SIG-M5 (cell line): ENCODE data around the gene ACSL3.
"Not testable (repeated sequence)": the region's sequence is repeated elsewhere in the genome, so short reads cannot be mapped to it uniquely, and the experiment has no call there.

Source experiments
- DNase-seq: peaks from one replicate; lab custom pipeline; 2025; lab: John Stamatoyannopoulos, UW

The ACSL3 gene

GRCh38 chr2:222851956-222852617, 8.7 kb upstream of the ACSL3 start:
- DNase-seq: no peak

GRCh38 chr2:222854773-222855700, 5.8 kb upstream of the ACSL3 start:
- no peak for DNase-seq

DNA sequence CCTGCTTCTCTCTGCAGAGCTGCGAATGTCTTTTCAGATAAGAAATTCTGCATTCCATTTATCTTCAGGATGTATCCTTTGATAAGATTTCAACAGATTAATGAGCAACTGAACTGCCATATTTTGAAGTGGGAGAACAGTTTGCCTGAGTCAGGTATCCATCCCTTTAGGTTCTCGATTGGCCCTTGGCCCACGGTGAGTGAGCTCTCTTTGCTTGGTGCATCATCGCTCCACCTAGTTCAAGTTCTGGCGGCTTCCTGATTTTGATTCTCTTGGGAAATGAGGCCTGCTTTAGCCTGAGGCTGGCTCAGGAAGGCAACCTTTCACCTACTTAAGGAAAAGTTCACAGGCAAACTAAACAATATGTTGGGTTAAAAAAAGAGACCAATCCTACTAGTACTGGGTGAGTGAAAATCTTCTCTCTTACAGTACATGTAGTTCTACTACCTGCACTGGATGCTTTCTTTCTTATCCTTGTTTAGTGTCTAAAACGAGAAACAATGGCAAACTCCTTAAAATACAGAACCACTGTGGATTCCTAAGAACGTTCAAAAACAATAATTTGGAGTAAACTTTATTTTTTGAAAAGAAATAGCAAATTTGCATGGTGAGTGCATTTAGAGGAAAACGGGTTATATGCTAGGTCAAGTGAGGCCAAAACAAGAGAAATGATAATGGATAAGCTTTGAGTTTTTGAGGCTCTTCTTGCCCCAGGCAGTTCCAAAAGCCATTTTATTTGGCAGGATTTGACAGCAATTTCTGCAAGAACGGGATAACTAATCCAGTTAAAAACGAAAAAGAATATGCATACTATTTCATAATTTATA, 837 bp upstream of the ACSL3 start:
- DNase-seq: no peak

GRCh38 chr2:222861411-222862105, 722 bp downstream of the ACSL3 start:
- DNase-seq: no peak

DNA sequence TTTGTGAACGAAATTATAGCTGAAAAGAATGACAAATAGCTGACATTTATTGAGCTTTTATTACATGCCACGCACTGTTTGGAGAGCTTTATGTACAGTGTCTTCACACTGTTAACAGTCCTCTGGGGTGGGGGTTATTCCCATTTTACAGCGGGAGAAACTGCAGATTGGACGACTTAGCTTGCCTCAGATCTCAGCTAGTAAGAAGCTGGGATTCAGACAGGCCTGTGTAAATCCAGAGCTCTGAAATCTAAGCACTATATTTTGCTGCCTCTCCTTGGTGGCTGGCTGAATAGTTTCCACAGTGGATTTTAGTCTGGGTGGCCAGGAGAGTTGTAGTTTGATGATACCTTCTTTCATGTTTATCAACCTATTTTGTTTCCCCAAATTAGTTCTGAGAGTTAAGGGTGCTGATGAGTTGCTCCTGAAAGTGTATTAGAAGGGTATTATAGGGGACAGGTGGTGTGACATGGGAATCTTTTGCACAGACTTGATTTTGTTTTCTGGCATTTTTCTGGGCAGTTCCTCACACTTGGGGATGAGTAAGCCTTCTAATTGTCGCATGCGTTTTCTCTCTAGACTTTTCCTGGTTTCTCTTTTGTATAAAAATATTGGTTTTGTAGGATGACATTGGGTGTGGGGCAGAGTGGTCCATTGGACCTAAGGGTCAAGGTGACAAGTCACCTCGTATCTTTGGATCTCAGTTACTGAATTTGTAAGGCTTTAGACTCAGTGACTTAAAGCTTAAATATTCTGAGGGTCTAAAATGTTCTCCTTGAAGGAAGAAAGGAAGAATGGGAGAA, 1.5 kb downstream of the ACSL3 start:
- no peak for DNase-seq

DNA sequence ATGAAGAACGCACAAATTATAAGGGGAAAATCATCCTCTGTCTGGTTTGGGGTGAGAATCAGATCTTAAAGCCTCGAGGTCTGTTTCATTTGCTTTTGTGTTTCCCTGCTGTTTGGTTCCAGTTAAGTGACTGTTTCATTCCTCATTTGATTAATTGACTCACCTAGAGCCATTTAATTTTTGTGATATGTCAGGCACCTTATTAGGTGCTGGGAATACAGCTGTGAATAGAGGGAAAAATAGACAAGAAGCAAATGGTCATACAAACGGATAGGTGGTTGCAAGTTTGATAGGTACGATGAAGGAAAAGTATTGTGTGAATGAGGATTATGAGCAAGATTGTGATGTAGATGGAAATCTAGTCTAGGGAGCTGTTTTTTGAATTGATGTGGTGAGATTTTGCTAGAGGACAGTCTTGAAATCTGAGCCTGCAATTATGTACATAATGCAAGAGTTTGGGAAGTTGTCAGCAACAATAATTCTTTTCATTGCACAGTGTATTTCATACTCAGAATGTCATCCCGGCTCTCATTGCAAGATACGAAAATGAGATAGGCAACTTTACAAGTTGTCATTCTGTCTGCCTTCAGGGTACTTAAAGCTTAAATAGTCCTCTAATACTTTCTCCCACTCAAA, 2.2 kb downstream of the ACSL3 start:
- DNase-seq: no peak

DNA sequence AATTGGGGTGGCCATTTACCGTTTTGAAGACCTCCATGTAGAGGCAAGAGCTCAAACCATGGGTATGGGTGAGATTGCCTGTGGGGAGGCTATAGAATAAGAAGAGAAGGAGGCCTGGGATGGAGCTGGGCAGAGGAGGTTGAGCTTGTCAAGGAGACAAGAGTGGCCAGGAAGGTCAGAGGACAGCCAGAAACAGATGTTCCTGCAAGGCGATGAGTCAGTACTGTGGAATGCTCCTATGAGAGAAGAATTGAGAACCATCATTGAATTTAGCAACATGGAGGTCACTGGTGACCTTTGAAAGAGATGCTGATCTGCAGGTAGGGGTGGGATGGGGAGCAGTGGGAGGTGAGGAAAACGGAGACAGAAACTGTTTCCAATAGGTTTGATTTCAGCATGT, 3.5 kb downstream of the ACSL3 start:
- DNase-seq: no peak

DNA sequence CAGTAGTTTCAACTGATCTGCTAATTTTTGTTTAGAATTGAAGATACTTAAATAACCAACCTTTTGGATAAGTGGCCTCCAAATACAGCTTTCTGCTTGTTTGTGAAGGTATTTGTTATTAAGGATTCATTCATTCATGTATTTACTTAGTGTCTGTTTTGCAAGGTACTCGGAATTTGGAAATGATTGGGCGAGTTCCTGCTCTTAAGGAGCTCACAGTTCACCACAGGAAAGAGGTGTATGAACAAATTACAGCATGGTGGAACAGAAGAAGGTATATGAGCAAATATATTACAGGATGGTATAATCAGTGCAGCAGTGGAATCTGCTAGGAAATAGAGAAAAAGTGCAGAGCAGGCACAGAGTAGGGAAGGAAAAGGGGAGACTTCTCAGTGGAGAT, 4.5 kb downstream of the ACSL3 start:
- DNase-seq: no peak

DNA sequence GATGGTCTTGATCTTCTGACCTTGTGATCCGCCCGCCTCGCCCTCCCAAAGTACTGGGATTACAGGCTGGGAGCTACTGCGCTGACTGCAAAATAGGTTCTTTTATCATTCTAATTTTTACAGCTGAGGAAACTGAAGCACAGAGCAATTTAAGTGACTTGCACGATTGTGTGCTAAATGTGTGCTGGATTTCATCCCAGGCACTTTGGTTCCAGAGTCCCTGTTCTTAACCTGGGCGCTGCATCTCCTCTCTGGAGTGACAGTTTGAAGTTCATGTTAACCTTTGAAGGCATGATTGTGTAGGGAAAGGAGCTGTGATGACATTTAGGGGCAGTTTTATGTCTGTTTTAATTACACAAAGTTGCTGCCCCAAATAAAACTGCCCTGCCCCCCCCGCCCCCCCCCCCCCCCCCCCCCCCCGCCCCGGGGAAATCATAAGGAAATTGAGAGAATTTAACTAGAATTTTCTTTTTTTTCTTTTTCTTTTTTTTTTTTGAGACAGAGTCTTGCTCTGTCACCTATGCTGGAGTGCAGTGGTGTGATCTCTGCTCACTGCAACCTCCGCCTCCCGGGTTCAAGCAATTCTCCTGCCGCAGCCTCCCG, 5.6 kb downstream of the ACSL3 start:
- DNase-seq: no peak

DNA sequence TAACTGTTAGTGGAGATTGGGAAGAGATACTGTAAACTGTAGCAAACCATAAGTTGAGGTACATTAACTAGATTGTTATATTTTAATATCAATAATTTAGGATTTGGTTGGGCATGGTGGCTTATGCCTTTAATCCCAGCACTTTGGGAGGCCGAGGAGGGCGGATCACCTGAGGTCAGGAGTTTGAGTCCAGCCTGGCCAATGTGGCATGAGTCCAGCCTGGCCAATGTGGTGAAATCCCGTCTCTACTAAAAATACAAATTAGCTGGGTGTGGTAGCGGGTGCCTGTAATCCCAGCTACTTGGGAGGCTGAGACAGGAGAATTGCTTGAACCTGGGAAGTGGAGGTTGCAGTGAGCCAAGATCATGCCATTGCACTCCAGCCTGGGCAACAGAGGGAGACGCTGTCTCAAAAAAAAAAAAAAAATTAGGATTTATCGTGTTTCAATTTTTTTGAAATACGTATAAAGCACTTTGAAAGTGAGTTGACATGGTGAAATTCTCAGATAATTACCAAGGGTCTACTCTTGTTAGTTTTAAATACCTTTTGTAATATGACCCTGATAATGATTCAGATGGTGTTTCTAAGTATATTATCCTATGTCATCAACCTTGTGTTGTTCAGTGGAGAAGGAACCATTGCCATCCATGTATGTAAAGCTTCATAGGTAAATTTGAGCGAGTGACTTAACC, 7.9 kb downstream of the ACSL3 start:
- DNase-seq: not testable (repeated sequence)

DNA sequence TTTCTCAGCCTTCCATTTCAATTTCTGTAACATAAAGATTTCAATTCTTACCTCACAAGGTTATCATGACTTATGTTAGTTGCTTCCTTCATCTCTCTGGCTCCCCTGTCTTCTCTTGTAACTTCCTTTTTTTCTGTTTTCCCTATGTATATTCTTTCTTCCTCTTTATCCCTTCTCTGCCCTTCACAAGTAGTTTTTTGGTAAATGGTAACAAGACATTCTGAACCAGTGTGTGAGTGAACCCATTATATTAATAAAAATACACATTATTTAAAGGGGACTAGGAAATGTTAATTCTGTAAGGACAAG, 8.4 kb downstream of the ACSL3 start:
- peak; percentile 73 for DNase-seq

GRCh38 chr2:222871291-222871690, 10.5 kb downstream of the ACSL3 start:
- DNase-seq: no peak

- no peak for DNase-seq
These were observed 11.7 kb downstream of the ACSL3 start for GRCh38 chr2:222872551-222872950.

DNA sequence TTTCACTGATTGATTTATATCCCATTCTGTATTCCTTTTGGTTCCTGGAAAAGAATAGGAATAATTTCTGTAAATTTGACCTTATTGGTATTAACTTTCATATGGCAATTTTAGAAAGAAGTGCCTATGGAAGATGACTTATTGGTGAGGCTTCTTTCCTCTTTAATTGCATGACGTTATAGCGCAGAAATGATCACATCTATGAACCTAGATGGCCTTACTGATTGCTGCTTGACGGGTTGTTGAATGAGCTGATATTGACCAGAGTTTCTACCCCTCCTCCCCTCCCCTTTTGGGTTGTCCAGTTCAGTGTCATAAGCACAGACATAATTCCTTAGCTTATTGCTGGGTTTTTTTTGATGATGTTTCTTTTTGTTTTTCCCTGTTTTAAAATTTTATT, 14.6 kb downstream of the ACSL3 start:
- no peak for DNase-seq

DNA sequence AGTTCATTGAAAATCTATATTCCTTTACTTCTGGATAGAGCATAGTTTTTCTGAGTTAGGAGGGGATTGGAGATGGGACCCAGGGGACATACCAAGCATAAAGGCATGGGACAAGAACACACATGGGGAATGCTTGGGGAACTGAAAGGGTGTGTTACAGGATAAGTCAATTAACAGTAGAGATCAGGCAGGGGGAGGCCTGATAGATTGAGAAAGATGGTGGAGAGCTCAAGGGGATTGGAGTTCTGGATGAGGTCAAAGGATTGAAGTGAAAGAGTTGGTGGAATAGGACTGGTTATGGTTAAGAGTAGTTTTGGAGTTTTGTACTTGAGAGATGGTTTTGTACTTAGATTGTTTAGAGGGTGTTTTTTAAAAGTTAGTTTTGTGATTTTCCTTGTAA, 16.1 kb downstream of the ACSL3 start:
- DNase-seq: no peak

GRCh38 chr2:222877556-222878300, 16.9 kb downstream of the ACSL3 start:
- DNase-seq: no peak

DNA sequence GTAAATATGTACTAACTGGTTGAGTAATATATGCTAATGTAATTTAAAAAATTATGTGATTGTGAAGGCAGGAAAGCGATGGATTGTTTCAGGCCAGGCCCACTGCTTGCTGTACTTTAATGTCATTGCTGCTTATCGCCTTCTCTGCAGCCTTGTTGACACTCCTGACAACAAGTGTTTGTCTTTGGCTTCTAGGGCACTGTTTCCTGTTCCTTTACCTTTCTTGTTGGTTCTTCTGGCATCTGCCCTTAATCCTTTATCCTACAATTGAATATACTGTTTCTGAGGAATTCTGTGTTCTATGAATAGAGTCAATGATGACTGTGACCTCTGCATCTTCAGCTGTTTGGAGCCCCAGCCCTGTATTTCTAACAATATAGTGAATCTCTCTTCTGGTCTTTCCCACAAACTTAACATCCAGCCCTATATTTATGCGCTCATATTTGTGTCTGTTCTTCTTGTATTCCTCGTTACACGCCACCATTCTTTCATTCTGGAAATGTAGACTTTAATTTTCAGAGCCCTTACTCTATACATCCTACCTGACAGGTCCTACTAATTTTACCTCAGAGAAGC, 17.6 kb downstream of the ACSL3 start:
- no peak for DNase-seq

- no peak for DNase-seq
These were observed 18.2 kb downstream of the ACSL3 start for GRCh38 chr2:222878877-222879603.
